Prostate gland (tissue), 2 donors: ENCODE data around the gene ZNF334. TPM values are rescaled to one million over a fixed set of nuclear protein-coding genes. Genes with fewer than 3 reads are reported as not detected.

Experiments used
- DNase-seq: peaks from one replicate; pipeline ENCODE4 v3.0.0-alpha.2; 2019; ENCODE audit warnings: low spot score
- H3K27ac ChIP-seq, 2 donors: fragments of 200-600 bp; sonication (generic); 2 replicates each; pipeline ENCODE4 v1.5.1; 2017 to 2019
- H3K27me3 ChIP-seq: fragments of 200-600 bp; sonication (generic); replicated peaks from 2 replicates; pipeline ENCODE4 v1.5.1; 2019; ENCODE audit not compliant: insufficient read depth
- H3K36me3 ChIP-seq, 2 donors: fragments of 200-600 bp; sonication (generic); 1 replicate in 1 of 2; 2 replicates in 1 of 2; pipeline versions ENCODE4 v1.5.1 to v1.8.1; 2017 to 2019
- H3K4me1 ChIP-seq: fragments of 200-600 bp; sonication (generic); replicated peaks from 2 replicates; pipeline ENCODE4 v1.5.1; 2019
- H3K4me3 ChIP-seq, 2 donors: fragments of 200-600 bp; sonication (generic); 2 replicates each; pipeline ENCODE4 v1.5.1; 2017 to 2019
- H3K9me3 ChIP-seq: fragments of 200-600 bp; sonication (generic); 2 replicates; pipeline ENCODE4 v1.5.1; 2017
- CTCF ChIP-seq, 4 experiments: fragments of 200-600 bp in 2 of 4; fragments of 450-650 bp in 2 of 4; sonication (generic) in 2 of 4; IDR thresholded peaks; 1 replicate in 3 of 4; 2 replicates in 1 of 4; pipeline ENCODE4 v1.5.1; 2016 to 2019; ENCODE audit warnings: antibody characterized with exemption in 4 of 4, mild to moderate bottlenecking in 2 of 4, moderate library complexity in 2 of 4
- POLR2A ChIP-seq: fragments of 450-650 bp; IDR thresholded peaks from one replicate; pipeline ENCODE4 v1.6.1; 2016; ENCODE audit warnings: antibody characterized with exemption, mild to moderate bottlenecking
- POLR2AphosphoS5 ChIP-seq: sonication (generic); formaldehyde crosslinking; IDR thresholded peaks from one replicate; pipeline ENCODE4 v1.6.1; 2017; ENCODE audit warnings: antibody characterized with exemption
- WGBS: methylation state at CpG from one replicate; pipeline ENCODE4 v1.1.5; 2018; 5-methylcytosine and 5-hydroxymethylcytosine counted together
- intact Hi-C: fragments of 100-400 bp; cut with DNase I; formaldehyde crosslinking; loops from one replicate; pipeline ENCODE4 v1.14.2; 2022
- total RNA-seq, 2 donors: library from RNA; depleted of rRNA; stranded (reverse); fragments of >200 nt; gene quantifications; one replicate each; pipeline ENCODE4 v1.1.0, GENCODE V29; 2016

Gene ZNF334
- total RNA-seq, 2 donors from 2014 or later = 7.8 to 23.3 TPM

DNA sequence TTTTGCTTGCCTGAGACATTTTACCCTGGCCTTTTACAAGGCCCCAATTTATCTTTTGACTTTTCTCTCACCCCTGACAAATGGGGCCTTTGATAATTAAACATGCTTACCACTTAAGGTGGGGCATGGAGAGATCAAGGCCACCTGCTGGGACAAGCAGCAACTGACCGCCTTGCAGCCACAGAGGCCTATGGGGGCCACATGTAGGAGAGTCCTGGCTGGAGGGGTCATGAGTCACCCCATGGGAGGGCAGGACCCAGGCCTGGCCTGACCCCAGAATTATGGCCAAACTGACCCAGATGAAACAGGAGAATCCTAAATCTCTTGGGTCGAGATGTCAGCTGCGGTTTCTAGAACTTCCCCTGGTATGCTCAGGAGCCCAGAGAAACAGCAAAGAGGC is 45.6 kb upstream of the ZNF334 start:
- WGBS = 94% methylated on average over 3 of the region's 3 CpGs

DNA sequence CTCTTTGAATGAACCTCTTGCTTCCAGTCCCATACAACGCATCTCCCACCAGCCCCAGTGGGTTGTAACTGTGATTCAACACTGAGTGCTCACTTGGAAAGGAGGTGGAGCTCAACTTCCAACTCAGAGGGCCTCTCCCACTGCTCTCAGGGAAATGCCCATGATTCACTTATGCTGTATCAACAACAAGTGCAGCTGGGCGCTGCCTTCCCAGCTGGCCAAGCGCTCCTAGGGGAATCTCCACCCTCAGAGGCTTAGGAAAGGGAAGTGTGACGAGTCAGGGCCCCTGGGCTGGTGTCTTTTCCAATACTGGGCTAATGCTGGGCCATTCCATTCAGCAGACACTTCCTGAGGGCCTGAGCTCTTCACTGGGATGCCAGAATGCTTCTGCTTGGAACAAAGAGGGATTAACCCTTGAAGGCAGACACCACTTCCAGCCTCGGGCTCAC is 45.2 kb upstream of the ZNF334 start:
- no peaks in the 10 kb centered on the region for H3K9me3 ChIP-seq
- DNase-seq = no peak
- no peak overlapping the region for H3K27ac ChIP-seq
- H3K4me3 ChIP-seq = no peak overlapping the region
- no peaks in the 10 kb centered on the region for H3K4me1 ChIP-seq
- no peak for TF ChIP-seq POLR2AphosphoS5
- TF ChIP-seq CTCF (IDR thresholded peaks at IDR 0.05) = no peak
- TF ChIP-seq POLR2A = no peak
- WGBS = 83% methylated on average over 5 of the region's 5 CpGs
- H3K36me3 ChIP-seq = no peaks in the 10 kb centered on the region
- intact Hi-C loops = no loop called here
- H3K27me3 ChIP-seq = no peaks in the 10 kb centered on the region

More for the DNA sequence above, 45.6 kb upstream of the ZNF334 start:
- H3K36me3 ChIP-seq = no peaks in the 10 kb centered on the region
- no peak for DNase-seq
- no peak overlapping the region for H3K27ac ChIP-seq
- H3K4me1 ChIP-seq = no peaks in the 10 kb centered on the region
- TF ChIP-seq POLR2AphosphoS5 (no peak), CTCF (IDR thresholded peaks at IDR 0.05) (no peak), POLR2A (no peak)
- H3K4me3 ChIP-seq = no peak overlapping the region
- intact Hi-C loops = no loop called here
- H3K9me3 ChIP-seq = no peaks in the 10 kb centered on the region
- no peaks in the 10 kb centered on the region for H3K27me3 ChIP-seq

- no peaks in the 10 kb centered on the region for H3K36me3 ChIP-seq
- H3K27ac ChIP-seq = no peak overlapping the region
- WGBS = 47% methylated on average over 8 of the region's 8 CpGs
- TF ChIP-seq POLR2AphosphoS5 (peak; percentile 71), CTCF (IDR thresholded peaks at IDR 0.05) (no peak), POLR2A (no peak)
- H3K27me3 ChIP-seq = no peaks in the 10 kb centered on the region
- H3K4me3 ChIP-seq = no peak overlapping the region
- peak; percentile 24 for DNase-seq
- intact Hi-C loops = no loop called here
- H3K4me1 ChIP-seq = no peaks in the 10 kb centered on the region
- H3K9me3 ChIP-seq = no peaks in the 10 kb centered on the region
Observed at GRCh38 chr20:46557231-46557956, 44.0 kb upstream of the ZNF334 start.

- 89% methylated on average over 4 of the region's 4 CpGs for WGBS
- no peaks in the 10 kb centered on the region for H3K9me3 ChIP-seq
- TF ChIP-seq POLR2A = no peak
- TF ChIP-seq CTCF (IDR thresholded peaks at IDR 0.05) = no peak
- no peak for TF ChIP-seq POLR2AphosphoS5
Observed at GRCh38 chr20:46555370-46555956, 42.1 kb upstream of the ZNF334 start.

GRCh38 chr20:46554828-46555227 is 41.5 kb upstream of the ZNF334 start:
- Histone ChIP-seq H3K36me3 (no peaks in the 10 kb centered on the region), H3K27me3 (no peaks in the 10 kb centered on the region), H3K27ac (no peak overlapping the region), H3K4me3 (no peak overlapping the region), H3K9me3 (no peaks in the 10 kb centered on the region), H3K4me1 (no peaks in the 10 kb centered on the region)
- 69% methylated on average over 3 of the region's 3 CpGs for WGBS
- TF ChIP-seq POLR2AphosphoS5 = no peak
- no peak for DNase-seq
- intact Hi-C loops = no loop called here

More at GRCh38 chr20:46555370-46555956, 42.1 kb upstream of the ZNF334 start:
- no peaks in the 10 kb centered on the region for H3K27me3 ChIP-seq
- H3K36me3 ChIP-seq = no peaks in the 10 kb centered on the region
- no peak overlapping the region for H3K4me3 ChIP-seq
- intact Hi-C loops = no loop called here
- H3K27ac ChIP-seq = no peak overlapping the region
- no peak for DNase-seq
- no peaks in the 10 kb centered on the region for H3K4me1 ChIP-seq
